DMS153 (cell line): ENCODE measurements around the gene SMG1.
"Not testable (repeated sequence)": the region's sequence is repeated elsewhere in the genome, so short reads cannot be mapped to it uniquely, and the experiment has no call there.

Source experiments
- DNase-seq: peaks from one replicate; lab custom pipeline; 2025; lab: John Stamatoyannopoulos, UW

SMG1 gene

GRCh38 chr16:18800293-18800692 is 125.9 kb downstream of the SMG1 start:
- no peak for DNase-seq

DNA sequence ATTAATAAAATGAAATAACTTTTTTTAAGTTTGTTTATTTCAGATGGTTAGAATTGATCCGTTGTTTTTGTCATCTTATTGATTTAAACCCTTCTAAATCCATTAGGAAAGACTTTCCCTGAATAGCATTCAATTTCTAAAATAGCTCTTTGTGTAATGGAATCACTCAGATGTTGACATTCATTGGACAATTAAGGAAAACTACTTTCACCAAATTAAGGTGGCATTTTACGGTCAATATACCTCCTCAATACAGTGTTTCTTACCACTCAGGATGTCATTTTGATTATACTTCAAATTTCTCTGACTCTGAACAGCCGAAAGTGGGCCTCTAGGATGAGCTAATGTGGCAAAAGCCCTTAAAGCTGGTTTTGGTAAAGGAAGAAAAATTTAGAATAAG is 126.7 kb downstream of the SMG1 start:
- no peak for DNase-seq

- no peak for DNase-seq
These were observed 128.5 kb downstream of the SMG1 start for GRCh38 chr16:18797746-18798145.

DNA sequence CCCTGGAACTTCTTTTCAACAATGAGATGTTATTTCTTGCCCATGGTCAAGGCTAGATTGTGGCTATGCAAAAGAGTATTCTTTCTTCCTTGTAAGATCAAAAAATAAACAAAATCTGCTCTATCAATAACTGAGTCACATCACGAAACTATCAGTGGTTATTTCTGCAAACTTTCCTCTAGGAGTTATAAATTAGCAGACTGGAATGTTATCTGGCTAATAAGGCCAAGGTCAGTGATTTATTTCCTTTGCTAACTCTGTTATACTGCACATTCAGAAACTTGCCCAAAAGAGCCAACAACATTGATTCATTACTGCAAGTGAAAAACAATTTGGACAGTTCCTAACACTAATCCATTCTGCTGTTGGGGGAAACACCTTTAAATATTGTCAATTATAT is 129.8 kb downstream of the SMG1 start:
- no peak for DNase-seq

- no peak for DNase-seq
These were observed 133.3 kb downstream of the SMG1 start for GRCh38 chr16:18792836-18793433.

DNA sequence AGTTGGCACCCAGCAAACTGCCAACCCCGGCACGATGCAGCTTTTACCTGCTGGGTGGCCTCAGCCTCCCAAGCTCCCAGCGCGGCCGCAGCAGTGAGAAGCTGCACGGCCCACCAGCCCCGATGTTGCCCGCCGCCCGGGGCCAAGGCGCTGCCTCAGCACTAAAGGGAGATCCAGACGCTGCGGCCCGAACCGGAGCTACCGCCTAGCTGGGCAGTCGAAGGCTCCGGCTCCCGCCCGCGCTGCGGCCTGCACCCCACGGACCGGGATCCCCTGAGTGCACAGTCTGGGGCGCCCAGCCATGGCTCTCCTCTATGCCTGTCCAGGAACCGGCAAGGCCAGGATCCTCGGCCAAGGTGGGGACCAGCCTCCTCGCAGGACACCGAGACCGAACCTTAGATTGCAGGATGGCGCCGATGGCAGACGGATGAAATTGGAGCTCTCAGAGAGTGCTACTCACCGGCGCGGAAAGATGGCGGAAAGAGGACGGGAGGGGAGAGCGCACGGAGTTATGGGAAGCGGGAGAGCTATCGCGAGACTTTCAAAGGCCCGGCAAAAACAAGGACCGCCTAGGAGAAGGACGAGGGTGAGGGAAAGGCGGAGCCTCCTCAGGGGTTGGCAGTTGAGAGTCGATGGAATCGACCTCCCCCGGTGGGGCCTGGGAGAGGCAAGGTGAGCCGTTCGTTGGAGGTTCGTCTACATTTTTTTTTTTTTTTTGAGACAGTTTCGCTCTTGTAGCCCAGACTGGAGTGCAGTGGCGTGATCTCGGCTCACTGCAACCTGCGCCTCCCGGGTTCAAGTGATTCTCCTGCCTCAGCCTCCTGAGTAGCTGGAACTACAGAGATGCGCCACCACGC is 136.1 kb downstream of the SMG1 start, which contains the start of gene RPS15A:
RPS15A (minus strand) TSS at position 485 of the 857 bp plus-strand sequence. CDS start 1,221 bp downstream, outside the sequence.
- peak; percentile 96 for DNase-seq

DNA sequence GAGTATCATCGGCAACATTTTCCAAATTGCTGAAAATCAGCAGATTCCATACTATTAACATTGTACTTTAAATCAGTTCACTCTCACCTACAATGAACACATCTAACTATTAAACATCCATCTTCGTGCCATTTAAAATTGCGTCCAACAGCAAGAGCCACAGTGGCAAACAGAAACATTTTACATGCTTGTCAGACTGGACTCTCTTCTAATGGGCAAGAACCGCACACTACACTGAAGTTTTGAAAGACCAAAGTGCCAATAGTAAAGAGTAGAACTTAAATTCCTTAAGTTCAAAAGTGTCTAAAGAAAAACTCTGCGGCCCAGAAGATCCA is 136.7 kb downstream of the SMG1 start:
- DNase-seq = no peak

DNA sequence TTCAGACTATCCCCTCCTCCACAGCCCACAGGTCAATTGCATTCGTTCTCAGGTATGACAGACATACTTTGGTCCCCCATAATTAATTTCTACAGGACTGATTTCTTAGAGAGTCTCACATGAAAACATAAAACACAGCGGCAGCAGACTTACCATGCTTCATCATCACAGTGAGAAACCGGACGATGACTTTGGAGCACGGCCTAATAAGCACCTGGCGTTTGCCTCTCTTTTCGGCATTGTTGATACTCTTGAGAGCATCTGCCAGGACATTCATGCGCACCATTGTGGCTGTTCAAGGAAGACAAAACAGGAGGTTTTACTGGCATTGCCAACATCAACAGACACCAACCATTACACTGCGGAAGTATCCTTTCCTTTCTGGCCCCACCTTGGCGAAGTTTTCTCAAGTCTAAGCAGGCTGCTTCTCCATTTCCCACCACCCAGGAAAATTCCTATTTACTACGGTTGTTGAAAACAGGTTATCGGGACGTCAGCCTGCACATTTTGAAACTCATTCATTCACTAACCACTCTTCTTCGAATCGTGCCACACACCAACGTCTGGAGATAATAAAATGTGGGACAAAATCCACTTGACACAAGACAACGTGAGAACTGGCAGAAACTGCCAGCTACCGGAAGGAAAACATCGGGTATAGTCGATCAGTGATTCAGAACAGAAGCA is 137.2 kb downstream of the SMG1 start:
- peak; percentile 22 for DNase-seq

DNA sequence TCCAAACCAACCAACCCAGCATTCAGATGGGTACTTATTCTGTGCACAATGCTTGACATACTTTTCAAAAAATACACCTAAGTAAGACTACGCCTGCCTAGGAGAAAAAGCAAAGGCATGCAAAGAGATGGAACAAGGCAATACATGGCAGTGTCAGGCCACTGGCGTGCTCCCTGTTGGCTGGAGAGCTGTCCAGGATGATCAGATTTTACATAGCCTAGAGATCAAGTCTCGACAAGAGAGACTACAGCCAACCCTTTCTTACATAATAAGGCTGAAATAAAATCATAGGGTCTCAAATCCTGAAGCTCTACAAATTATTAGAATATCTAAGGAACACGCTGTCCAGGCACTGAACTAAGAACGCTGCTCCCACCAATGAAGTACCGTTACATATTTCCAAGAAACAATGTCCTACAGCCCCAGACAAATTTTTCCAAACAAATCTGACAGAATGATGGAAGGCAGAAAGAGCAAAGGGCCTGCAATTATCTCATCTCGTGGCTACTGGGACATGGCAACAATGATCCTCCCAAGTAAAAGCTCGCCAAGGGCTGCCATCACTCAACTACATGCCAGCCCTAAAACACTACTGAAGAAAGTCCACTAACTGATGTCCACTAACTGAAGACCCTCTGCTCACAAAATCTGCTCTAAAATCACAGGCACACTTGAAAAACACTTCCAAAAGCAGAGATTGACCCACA is 141.1 kb downstream of the SMG1 start:
- no peak for DNase-seq

DNA sequence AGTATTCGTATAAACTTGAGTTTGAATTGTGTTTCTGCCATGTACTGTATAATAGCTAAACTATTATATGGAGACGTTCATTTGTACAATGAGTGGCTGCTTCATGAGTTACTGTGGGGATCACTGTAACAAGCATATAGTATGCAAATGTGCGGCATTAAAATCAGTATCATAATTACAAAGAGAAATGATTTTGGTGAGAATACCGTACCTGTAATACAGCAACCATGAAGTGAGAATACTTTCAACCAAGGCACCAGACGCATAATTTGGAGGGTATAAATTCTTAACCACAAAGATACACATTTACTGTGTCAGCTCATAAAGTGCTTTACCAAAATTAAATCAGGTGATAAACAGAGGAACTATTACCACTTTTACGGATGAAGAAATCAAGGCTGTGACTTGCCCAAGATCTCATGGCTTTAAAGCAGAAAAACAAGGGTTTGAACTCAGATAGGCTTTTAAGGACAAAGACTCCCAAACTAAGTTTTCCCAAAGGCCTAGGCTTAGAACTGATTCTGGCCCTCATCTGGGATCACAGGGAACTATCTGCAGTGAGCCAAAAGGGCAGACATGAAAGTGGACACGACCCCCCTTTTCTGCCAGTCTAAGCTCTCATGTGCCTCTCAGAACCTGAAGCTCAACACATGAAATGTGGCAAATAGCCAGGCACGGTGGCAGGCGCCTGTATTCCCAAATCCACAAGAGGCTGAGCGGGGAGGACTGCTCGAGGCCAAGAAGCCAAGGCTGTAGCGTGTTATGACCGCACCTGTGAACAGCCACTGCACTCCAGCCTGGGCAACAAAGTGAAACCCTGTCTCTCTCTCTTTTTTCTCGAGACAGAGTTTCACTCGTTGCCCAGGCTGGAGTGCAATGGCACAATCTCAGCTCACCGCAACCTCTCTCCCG is 142.5 kb downstream of the SMG1 start:
- no peak for DNase-seq

GRCh38 chr16:18782697-18783429 is 143.3 kb downstream of the SMG1 start:
- no peak for DNase-seq

- DNase-seq = not testable (repeated sequence)
These were observed 145.0 kb downstream of the SMG1 start for GRCh38 chr16:18781232-18781631.

GRCh38 chr16:18780460-18781026 is 145.7 kb downstream of the SMG1 start:
- DNase-seq = not testable (repeated sequence)

DNA sequence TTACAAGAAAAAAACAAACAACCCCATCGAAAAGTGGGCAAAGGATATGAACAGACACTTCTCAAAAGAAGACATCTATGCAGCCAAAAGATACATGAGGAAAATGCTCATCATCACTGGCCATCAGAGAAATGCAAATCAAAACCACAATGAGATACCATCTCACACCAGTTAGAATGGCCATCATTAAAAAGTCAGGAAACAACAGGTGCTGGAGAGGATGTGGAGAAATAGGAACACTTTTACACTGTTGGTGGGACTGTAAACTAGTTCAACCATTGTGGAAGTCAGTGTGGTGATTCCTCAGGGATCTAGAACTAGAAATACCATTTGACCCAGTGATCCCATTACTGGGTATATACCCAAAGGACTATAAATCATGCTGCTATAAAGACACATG is 148.5 kb downstream of the SMG1 start:
- DNase-seq = not testable (repeated sequence)

DNA sequence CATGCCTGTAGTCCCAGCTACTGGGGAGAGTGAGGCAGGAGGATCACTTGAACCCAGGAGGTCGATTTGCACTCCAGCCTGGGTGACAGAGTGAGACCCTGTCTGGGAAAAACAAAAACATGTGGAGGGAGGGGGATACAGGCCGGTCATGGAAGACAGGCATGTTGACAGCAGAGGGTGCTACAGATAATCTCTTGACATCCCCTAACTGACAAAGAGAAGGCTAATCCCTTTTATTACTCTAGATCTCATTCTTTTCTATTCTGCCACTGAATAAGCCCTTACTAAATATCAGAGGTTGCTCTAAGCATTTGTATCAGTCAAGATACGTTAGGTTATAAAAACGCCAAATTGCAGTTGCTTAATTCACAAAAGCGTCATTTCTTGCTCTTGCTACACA is 149.9 kb downstream of the SMG1 start:
- DNase-seq = not testable (repeated sequence)

DNA sequence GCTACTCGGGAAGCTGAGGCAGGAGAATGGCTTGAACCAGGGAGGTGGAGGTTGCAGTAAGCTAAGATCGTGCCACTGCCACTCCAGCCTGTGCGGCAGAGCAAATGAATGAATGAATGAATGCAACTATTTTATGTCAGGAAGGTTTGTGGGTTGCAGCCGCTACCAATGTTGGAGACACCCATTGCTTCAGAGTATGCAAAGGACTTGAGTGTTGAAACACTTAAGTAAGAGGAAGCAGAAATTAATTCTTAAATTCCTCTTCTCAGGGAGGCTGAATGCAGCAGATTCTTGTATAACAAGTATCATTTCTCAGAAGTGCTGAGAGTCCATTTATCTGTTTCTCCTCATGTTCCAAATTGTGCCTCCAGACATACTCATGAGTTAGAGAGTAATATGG is 151.6 kb downstream of the SMG1 start:
- not testable (repeated sequence) for DNase-seq

GRCh38 chr16:18772171-18772570 is 154.0 kb downstream of the SMG1 start:
- not testable (repeated sequence) for DNase-seq

DNA sequence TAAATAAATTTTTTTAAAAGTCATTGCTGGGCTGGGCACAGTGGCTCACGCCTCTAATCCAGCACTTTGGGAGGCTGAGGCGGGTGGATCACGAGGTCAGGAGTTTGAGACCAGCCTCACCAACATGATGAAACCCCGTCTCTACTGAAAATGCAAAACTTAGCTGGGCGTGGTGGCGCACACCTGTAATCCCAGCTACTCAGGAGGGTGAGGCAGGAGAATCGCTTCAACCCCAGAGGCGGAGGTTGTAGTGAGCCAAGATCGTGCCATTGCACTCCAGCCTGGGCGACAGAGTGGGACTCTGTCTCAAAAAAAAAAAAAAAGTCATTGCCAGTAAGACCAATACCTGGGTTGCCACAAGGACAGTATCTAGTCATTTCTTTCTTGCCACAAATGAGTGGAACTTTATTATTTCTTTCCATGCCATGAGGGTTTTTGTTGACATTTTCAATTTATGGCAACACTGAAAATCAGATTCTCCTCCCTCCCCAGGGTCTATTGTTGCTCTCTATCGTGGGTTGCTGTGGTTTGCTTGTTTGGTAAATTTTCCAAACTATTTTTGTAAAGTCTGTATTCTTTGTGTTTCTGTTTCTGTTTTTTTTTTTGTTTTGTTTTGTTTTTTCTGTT is 155.8 kb downstream of the SMG1 start:
- not testable (repeated sequence) for DNase-seq

GRCh38 chr16:18767217-18767616 is 159.0 kb downstream of the SMG1 start:
- not testable (repeated sequence) for DNase-seq

- not testable (repeated sequence) for DNase-seq
These were observed 163.5 kb downstream of the SMG1 start for GRCh38 chr16:18762713-18763112.
